Muscle of leg (tissue), 11 donors: ENCODE measurements around the gene NAP1L5. TPM values are rescaled to one million over a fixed set of nuclear protein-coding genes. Genes with fewer than 3 reads are reported as not detected.

Source experiments
- DNase-seq: peaks from one replicate; pipeline ENCODE4 v3.0.0; 2013
- H3K27ac ChIP-seq: one replicate; pipeline ENCODE4 v1.5.1; 2013; ENCODE audit warnings: mild to moderate bottlenecking, low read length, control low read depth
- H3K27me3 ChIP-seq: one replicate; pipeline ENCODE4 v1.6.1; 2013; ENCODE audit warnings: low read length; ENCODE audit not compliant: control insufficient read depth, insufficient read depth
- H3K36me3 ChIP-seq: one replicate; pipeline ENCODE4 v1.6.1; 2013; ENCODE audit warnings: low read length; ENCODE audit not compliant: control insufficient read depth, insufficient read depth
- H3K4me1 ChIP-seq: one replicate; pipeline ENCODE4 v1.6.1; 2013; ENCODE audit warnings: low read length; ENCODE audit not compliant: control insufficient read depth, insufficient read depth
- H3K4me3 ChIP-seq: one replicate; pipeline ENCODE4 v1.5.1; 2013; ENCODE audit warnings: low read length, control low read depth
- H3K9me3 ChIP-seq: replicated peaks from 2 replicates; pipeline ENCODE4 v1.6.1; 2013; ENCODE audit warnings: low read depth, low read length; ENCODE audit not compliant: control insufficient read depth
- WGBS: methylation state at CpG from one replicate; pipeline ENCODE4 v1.1.5; 2013; ENCODE audit warnings: missing lambda C conversion rate; ENCODE audit not compliant: insufficient coverage; 5-methylcytosine and 5-hydroxymethylcytosine counted together
- polyA plus RNA-seq, 8 donors: library from polyadenylated mRNA; unstranded; fragments of 120-200 nt; gene quantifications; one replicate each; pipeline versions ENCODE4 v1.2.1 to v1.2.3, GENCODE V29; 2013; ENCODE audit warnings: inconsistent platforms in 1 of 8, low replicate concordance in 1 of 8; ENCODE audit not compliant: insufficient read length in 8 of 8, insufficient read depth in 1 of 8
- total RNA-seq: library from RNA; stranded (reverse); fragments of 120-200 nt; gene quantifications from one replicate; pipeline ENCODE4 v1.2.4, GENCODE V29; 2013

Gene NAP1L5
- total and polyA plus RNA-seq, 9 donors: 6.0 to 12.5 (median 9.0) TPM

DNA sequence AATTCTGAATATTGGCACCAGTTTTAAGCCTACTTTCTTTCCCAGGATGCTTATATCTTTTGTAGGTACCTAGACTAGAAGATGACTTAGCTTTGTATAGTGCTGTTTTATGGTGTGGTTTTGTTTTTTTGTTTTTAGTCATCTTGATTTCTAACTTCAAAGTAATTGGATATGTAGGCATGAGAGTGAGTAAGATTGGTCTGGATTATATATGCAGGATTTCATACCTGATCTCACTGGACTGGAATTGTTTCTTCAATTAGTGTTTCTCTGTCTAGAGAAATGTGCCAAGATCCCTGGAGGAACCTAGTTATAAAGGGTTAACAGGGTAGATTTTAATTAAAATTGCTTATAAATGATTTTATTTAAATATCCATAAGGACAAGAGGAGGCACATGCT, 23.1 kb downstream of the NAP1L5 start:
- peaks cover 18% of the 10 kb centered on the region for H3K36me3 ChIP-seq

DNA sequence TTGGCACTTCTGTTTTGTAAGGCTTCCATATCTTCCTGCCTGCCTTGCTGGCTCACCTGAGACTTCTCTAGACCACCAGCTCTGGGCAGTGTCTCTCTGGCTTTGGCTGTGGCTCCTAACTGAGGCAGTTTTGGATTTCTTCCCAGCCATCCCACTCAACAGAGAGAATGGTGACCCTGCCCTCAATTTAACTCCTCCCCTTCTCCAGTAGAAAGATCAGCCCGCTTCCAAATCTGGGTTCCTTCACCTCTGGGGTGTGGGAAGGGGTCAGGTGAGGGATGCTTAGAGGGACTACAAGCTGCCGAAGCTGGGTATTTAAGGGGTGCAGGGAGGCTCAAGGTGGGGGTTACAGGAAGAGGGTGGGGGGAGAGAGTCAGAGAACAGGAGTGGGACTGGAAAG, 23.7 kb downstream of the NAP1L5 start:
- H3K9me3 ChIP-seq: no peaks in the 10 kb centered on the region
- H3K27ac ChIP-seq: no peak overlapping the region
- H3K36me3 ChIP-seq: peaks cover 16% of the 10 kb centered on the region
- H3K4me3 ChIP-seq: no peak overlapping the region
- no peak for DNase-seq
- no peaks in the 10 kb centered on the region for H3K27me3 ChIP-seq
- no peaks in the 10 kb centered on the region for H3K4me1 ChIP-seq
- WGBS: no CpG with 5 or more reads among the region's 2 CpGs

More for the DNA sequence above, 23.1 kb downstream of the NAP1L5 start:
- DNase-seq: no peak
- Histone ChIP-seq H3K4me1 (no peaks in the 10 kb centered on the region), H3K27me3 (no peaks in the 10 kb centered on the region), H3K27ac (no peak overlapping the region), H3K9me3 (no peaks in the 10 kb centered on the region), H3K4me3 (no peak overlapping the region)

DNA sequence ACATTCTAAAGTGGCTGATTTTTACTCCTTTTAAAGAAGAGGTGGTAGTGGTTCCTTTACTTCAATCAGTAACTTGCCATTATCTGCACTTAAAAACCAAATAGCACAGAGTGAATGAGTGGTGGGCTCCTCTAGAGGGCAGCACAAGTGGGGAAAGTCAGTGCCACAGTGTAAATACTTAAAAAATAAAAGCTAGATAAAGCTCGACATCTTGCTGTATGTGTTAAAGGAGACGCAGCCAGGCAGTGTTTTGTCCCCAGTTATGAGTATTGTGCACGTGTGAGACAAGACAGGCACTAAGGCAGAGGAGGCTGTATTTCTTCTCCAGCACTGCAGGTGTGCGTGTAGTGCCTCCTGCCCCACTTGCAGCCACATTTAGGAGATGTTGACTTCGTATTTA, 24.6 kb downstream of the NAP1L5 start:
- Histone ChIP-seq H3K27me3 (no peaks in the 10 kb centered on the region), H3K36me3 (peaks cover 13% of the 10 kb centered on the region), H3K4me1 (no peaks in the 10 kb centered on the region), H3K27ac (no peak overlapping the region), H3K9me3 (no peaks in the 10 kb centered on the region), H3K4me3 (no peak overlapping the region)
- WGBS: 39% methylated on average over 4 of the region's 5 CpGs
- peak; percentile 39 for DNase-seq

DNA sequence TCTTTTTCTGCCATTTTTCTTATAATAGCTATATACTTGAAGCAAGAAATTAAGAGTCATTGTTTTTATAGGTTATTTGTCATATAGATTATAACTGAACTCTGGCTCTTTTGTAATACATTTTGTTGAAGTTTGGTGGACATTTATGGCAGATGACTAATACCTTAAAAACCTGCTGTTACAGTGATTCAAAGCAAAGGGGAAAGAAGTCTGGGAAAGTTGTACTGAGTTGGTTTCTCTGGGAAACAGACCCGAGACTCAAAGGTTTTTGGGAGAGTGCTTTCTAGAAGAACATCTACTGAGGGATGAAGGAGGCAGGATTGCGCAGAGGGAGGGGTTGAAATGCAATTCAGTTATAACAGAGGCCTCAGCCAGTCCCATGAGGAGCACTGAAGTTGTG, 35.9 kb downstream of the NAP1L5 start:
- no peak overlapping the region for H3K27ac ChIP-seq
- H3K27me3 ChIP-seq: no peaks in the 10 kb centered on the region
- no peak overlapping the region for H3K4me3 ChIP-seq
- no peaks in the 10 kb centered on the region for H3K4me1 ChIP-seq
- peaks cover 8% of the 10 kb centered on the region for H3K36me3 ChIP-seq
- no peaks in the 10 kb centered on the region for H3K9me3 ChIP-seq
- 85% methylated on average over 2 of the region's 2 CpGs for WGBS
- DNase-seq: no peak

DNA sequence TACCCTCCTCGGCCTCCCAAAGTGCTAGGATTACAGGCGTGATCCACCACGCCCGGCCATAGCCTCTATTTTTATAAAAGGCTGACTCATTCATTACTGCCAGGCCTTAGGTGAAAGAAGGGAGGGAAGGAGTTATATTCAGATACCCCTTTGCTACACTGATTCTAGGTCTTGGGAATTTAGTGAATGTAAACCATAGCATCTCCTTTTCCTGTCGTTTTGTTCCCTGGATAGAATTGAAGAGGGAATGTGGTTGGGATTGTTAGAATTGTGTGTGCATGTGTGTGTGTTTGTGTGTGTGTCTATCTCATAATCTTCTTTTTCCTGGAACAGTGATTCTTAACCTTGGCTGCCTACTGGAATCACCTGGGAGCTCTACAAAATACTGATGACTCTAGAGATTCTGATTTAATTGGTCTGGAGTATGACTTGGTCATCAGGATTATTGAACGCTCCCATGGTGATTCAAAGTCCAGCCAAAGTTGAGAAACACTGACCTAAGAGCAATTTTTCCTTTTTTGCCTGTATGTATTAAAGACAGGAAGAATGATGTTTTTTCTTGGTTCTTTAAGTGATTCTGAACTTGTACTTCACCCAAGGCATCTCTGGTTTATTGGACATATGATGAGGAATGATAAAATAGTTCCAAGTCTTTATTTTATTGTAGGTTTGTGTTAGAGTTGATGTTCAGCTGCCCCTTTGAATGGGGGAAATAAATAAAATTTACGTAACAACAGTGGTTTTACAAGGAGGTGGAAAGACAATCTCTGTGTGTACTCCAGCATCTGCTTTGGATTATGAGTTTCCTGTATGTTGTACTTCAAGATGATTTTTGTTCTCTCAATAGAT, 37.0 kb downstream of the NAP1L5 start:
- DNase-seq: peak; percentile 84
- no peaks in the 10 kb centered on the region for H3K9me3 ChIP-seq
- H3K4me1 ChIP-seq: no peaks in the 10 kb centered on the region
- peak overlapping the region; percentile 47 for H3K27ac ChIP-seq
- no peaks in the 10 kb centered on the region for H3K27me3 ChIP-seq
- peaks cover 10% of the 10 kb centered on the region for H3K36me3 ChIP-seq
- H3K4me3 ChIP-seq: no peak overlapping the region
- WGBS: no CpG with 5 or more reads among the region's 7 CpGs

DNA sequence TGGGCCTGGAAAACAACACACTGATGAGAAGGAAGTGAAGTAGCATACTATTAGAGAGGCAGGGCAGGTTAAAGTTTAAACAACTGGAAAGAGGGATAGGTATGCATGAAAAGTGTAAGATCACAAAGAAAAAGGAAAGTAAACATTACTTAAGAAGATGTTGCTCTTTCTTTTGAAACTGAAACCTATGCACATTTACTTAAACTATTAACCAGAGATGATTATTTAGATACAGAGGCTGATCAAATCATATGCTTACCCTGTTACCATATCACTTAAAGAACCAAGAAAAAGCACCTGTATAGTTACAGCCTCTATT, 37.8 kb downstream of the NAP1L5 start:
- no peak overlapping the region for H3K4me3 ChIP-seq
- no peak overlapping the region for H3K27ac ChIP-seq
- DNase-seq: no peak
- no peaks in the 10 kb centered on the region for H3K27me3 ChIP-seq
- no peaks in the 10 kb centered on the region for H3K9me3 ChIP-seq
- no peaks in the 10 kb centered on the region for H3K4me1 ChIP-seq
- peaks cover 17% of the 10 kb centered on the region for H3K36me3 ChIP-seq

DNA sequence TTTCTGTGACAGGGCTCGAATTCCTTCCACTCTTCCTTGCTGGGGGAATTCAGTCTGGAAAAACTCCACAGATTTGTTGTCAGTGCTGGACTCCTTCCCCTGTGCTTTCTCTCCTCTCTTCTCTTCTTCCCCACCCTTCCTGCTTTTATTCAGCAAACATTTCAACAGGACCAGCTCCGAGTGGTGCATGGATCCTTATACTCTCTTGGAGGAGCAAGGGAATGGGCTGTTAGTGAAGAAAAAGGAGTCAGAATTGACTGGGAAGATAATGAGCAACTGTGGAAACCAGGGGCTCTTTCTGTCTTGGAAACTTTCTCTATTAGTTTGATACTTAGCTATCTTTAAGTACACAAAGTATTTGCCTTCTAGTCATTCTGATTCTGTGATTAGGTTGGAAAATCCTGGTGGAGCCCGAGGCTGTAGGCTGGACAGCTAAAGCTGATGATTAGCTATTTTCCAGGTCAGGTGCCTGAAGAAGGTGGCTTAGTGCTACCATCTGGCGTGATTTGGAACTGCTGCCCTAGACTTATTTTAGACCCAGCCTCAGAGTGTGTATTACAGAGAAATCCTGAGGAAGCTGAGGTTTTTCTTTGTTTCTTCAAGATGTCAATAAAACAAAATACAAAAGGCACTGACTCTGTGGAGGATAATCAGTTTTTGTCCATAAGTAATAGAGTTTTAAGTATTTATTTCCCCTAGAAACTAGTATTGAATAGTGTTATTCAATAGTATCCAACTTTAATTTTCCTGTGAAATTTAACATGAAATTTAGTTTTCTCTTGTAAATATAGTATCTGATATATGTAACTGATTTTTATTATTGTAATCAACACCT, 38.4 kb downstream of the NAP1L5 start:
- DNase-seq: peak; percentile 75
- Histone ChIP-seq H3K27ac (no peak overlapping the region), H3K27me3 (no peaks in the 10 kb centered on the region), H3K4me3 (no peak overlapping the region), H3K9me3 (no peaks in the 10 kb centered on the region), H3K4me1 (no peaks in the 10 kb centered on the region), H3K36me3 (peaks cover 17% of the 10 kb centered on the region)
- WGBS: no CpG with 5 or more reads among the region's 4 CpGs

DNA sequence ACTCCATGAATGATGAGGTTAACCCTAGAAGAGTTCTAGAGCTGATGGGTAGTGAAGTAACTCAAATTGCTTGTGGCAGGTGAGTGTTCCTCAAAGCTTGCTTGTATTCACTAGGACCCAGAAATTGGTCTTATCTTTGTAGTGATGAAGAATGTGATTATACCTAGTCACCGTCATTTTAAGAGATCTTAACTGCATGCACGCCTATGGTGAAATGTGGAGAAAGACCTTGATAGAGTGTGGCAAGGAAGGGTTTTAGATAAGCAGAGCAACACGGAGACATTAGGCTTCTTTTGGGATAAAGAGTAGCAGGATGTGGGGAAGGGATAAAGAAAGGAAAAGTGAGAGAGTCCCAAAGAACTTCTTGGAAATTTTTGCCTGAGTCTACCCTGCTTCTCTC, 42.4 kb downstream of the NAP1L5 start:
- Histone ChIP-seq H3K27ac (no peak overlapping the region), H3K36me3 (peaks cover 15% of the 10 kb centered on the region), H3K4me1 (no peaks in the 10 kb centered on the region), H3K4me3 (no peak overlapping the region), H3K9me3 (no peaks in the 10 kb centered on the region), H3K27me3 (no peaks in the 10 kb centered on the region)
- no peak for DNase-seq
- WGBS: 100% methylated on average over 2 of the region's 3 CpGs

DNA sequence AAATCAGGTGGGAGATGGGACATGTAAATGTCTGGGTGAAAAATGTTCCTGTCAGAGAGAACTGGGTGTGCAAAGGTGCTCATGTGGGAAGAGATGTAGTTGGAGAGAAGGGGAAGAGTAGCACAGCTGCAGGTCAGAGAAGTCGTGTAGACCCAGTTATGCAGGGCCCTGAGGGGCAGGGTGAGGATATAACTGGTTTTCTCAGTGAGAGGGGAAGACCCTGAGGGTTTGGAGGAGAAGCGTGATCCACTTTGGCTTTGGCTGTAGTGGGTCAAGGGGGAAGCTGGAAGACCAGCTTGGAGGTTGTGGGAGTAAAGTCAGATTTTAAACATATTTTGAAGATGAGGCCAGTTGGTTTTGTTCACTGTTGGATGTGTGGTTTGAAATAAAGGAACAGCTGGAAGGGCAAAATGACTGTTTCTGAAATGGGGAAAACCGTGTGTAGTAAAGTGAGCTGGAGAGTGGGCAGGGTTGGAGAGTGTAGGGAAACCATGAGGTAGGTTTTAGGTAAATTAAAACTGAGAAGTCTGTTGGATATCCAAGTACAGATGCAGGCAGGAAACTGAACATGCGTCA, 44.2 kb downstream of the NAP1L5 start:
- no peaks in the 10 kb centered on the region for H3K4me1 ChIP-seq
- no peak overlapping the region for H3K4me3 ChIP-seq
- H3K27ac ChIP-seq: no peak overlapping the region
- H3K9me3 ChIP-seq: no peaks in the 10 kb centered on the region
- WGBS: 68% methylated on average over 4 of the region's 4 CpGs
- peaks cover 15% of the 10 kb centered on the region for H3K36me3 ChIP-seq
- no peak for DNase-seq
- H3K27me3 ChIP-seq: no peaks in the 10 kb centered on the region

DNA sequence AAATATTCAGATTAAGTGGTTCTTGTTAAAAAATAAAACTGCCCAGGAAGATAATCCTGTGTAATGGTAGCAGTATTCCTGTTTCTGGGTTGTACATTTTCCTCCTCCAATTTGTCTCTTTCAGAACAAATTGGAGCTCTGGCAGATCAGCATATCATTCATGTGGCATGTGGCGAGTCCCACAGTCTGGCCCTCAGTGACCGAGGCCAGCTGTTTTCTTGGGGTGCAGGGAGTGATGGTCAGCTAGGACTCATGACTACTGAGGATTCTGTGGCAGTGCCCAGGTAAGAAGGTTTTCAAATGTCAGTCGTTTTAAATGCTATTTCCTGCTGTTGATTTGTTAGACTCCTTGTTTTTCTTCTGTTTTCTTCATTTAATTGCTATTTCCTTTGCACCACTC, 47.9 kb downstream of the NAP1L5 start:
- DNase-seq: no peak
- no peaks in the 10 kb centered on the region for H3K27me3 ChIP-seq
- no peak overlapping the region for H3K27ac ChIP-seq
- H3K9me3 ChIP-seq: no peaks in the 10 kb centered on the region
- 58% methylated on average over 2 of the region's 3 CpGs for WGBS
- no peak overlapping the region for H3K4me3 ChIP-seq
- H3K4me1 ChIP-seq: no peaks in the 10 kb centered on the region
- peaks cover 2% of the 10 kb centered on the region for H3K36me3 ChIP-seq
